NCI-H2029 (cell line): Measurements from ENCODE around the gene CELF4.

ENCODE experiments used
- DNase-seq: peaks from one replicate; lab custom pipeline; 2025; lab: John Stamatoyannopoulos, UW

CELF4 gene

GRCh38 chr18:37280701-37281393 lies 284.8 kb downstream of the CELF4 start:
- no peak for DNase-seq

- DNase-seq = no peak
Observed at GRCh38 chr18:37277804-37278203, 287.8 kb downstream of the CELF4 start.

- DNase-seq = no peak
Observed at GRCh38 chr18:37276111-37276890, 289.3 kb downstream of the CELF4 start.

- DNase-seq = no peak
Observed at GRCh38 chr18:37275237-37275741, 290.3 kb downstream of the CELF4 start.

GRCh38 chr18:37274309-37275236 lies 291.0 kb downstream of the CELF4 start:
- DNase-seq = no peak

GRCh38 chr18:37272841-37273240 lies 292.8 kb downstream of the CELF4 start:
- DNase-seq = no peak

- DNase-seq = no peak
Observed at GRCh38 chr18:37272226-37272625, 293.4 kb downstream of the CELF4 start.

- DNase-seq = no peak
Observed at GRCh38 chr18:37270666-37271052, 294.9 kb downstream of the CELF4 start.

GRCh38 chr18:37270038-37270665 lies 295.4 kb downstream of the CELF4 start:
- no peak for DNase-seq

- DNase-seq = no peak
Observed at GRCh38 chr18:37266290-37266689, 299.3 kb downstream of the CELF4 start.

- DNase-seq = no peak
Observed at GRCh38 chr18:37265382-37265781, 300.2 kb downstream of the CELF4 start.

- DNase-seq = no peak
Observed at GRCh38 chr18:37264956-37265355, 300.6 kb downstream of the CELF4 start.

- DNase-seq = no peak
Observed at GRCh38 chr18:37261988-37262387, 303.6 kb downstream of the CELF4 start.

- no peak for DNase-seq
Observed at GRCh38 chr18:37261246-37261840, 304.3 kb downstream of the CELF4 start.

- DNase-seq = no peak
Observed at GRCh38 chr18:37260367-37261093, 305.1 kb downstream of the CELF4 start.

- DNase-seq = no peak
Observed at GRCh38 chr18:37259711-37260110, 305.9 kb downstream of the CELF4 start.

GRCh38 chr18:37258819-37259218 lies 306.8 kb downstream of the CELF4 start:
- no peak for DNase-seq

- DNase-seq = no peak
Observed at GRCh38 chr18:37258131-37258530, 307.5 kb downstream of the CELF4 start.

- DNase-seq = no peak
Observed at GRCh38 chr18:37254973-37255372, 310.6 kb downstream of the CELF4 start.

- peak; percentile 51 for DNase-seq
Observed at GRCh38 chr18:37254236-37254754, 311.3 kb downstream of the CELF4 start.
